ENCODE data around the gene PDE4C.

DNA sequence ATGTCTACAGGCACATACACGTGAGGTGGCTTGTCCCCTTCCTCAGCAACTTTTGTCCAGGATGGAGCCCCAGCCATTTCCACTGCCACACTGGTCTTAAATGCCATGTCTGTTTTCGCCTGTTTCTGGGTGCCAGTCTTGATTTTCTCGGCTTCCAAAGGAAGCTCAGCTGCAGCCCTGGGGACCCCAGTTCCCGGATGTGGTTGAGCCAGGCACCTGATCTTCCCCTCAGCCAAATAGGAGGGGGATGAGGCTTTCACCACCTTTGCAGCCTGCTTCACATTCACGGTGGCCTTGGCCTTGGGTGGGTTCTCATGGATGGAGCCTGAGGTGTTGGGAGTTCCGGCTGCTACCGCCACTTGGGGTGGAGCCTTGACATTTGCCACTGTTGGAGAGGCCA is 39.3 kb upstream of the PDE4C start:
- TF ChIP-seq TSC22D4 (tag; IDR thresholded peaks at IDR 0.05): no peak
- TF ChIP-seq, protein P1, sequence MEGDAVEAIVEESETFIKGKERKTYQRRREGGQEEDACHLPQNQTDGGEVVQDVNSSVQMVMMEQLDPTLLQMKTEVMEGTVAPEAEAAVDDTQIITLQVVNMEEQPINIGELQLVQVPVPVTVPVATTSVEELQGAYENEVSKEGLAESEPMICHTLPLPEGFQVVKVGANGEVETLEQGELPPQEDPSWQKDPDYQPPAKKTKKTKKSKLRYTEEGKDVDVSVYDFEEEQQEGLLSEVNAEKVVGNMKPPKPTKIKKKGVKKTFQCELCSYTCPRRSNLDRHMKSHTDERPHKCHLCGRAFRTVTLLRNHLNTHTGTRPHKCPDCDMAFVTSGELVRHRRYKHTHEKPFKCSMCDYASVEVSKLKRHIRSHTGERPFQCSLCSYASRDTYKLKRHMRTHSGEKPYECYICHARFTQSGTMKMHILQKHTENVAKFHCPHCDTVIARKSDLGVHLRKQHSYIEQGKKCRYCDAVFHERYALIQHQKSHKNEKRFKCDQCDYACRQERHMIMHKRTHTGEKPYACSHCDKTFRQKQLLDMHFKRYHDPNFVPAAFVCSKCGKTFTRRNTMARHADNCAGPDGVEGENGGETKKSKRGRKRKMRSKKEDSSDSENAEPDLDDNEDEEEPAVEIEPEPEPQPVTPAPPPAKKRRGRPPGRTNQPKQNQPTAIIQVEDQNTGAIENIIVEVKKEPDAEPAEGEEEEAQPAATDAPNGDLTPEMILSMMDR (IDR thresholded peaks at IDR 0.05 in 2 of 3, conservative IDR thresholded peaks at IDR 0.05 in 1 of 3; ENCODE audit: insufficient read depth in 2 of 3, low read depth in 1 of 3, low read length in 3 of 3): no peak
- TF ChIP-seq ETV6 (IDR thresholded peaks at IDR 0.05; ENCODE audit: borderline replicate concordance in 1 of 2, low read depth in 2 of 2, low read length in 1 of 2): no peak
- TF ChIP-seq ETV6 (CRISPR knock-in tag; IDR thresholded peaks at IDR 0.05; ENCODE audit: borderline replicate concordance): no peak
- TF ChIP-seq SMARCB1 (IDR thresholded peaks at IDR 0.05; ENCODE audit: insufficient read length, low read depth): no peak
- TF ChIP-seq ZNF384 (IDR thresholded peaks at IDR 0.05; ENCODE audit: low read depth, low read length): no peak
- no peak for TF ChIP-seq RFX5 (IDR thresholded peaks at IDR 0.05; ENCODE audit: low read depth, low read length)
- no peak for TF ChIP-seq HDAC6 (IDR thresholded peaks at IDR 0.05; ENCODE audit: low read depth, low read length)
- no peak for TF ChIP-seq ZNF121 (CRISPR knock-in tag; conservative IDR thresholded peaks at IDR 0.05)
- TF ChIP-seq HMGN3 (IDR thresholded peaks at IDR 0.05; ENCODE audit: borderline replicate concordance, extremely low read depth, insufficient read length, low read depth, low read length): no peak
- TF ChIP-seq, protein P2, sequence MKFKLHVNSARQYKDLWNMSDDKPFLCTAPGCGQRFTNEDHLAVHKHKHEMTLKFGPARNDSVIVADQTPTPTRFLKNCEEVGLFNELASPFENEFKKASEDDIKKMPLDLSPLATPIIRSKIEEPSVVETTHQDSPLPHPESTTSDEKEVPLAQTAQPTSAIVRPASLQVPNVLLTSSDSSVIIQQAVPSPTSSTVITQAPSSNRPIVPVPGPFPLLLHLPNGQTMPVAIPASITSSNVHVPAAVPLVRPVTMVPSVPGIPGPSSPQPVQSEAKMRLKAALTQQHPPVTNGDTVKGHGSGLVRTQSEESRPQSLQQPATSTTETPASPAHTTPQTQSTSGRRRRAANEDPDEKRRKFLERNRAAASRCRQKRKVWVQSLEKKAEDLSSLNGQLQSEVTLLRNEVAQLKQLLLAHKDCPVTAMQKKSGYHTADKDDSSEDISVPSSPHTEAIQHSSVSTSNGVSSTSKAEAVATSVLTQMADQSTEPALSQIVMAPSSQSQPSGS (CRISPR knock-in tag; IDR thresholded peaks at IDR 0.05): no peak
- no peak for TF ChIP-seq NCOA4 (IDR thresholded peaks at IDR 0.05; ENCODE audit: partially characterized antibody)
